Ishikawa (cell line): ENCODE measurements around the gene SLC15A5.

Experiments
- CEBPB ChIP-seq: IDR thresholded peaks from 2 replicates; pipeline ENCODE4 v1.6.1; 2012
- CREB1 ChIP-seq: IDR thresholded peaks from 2 replicates; pipeline ENCODE4 v1.6.1; 2012; ENCODE audit warnings: low read depth
- EP300 ChIP-seq: IDR thresholded peaks from 2 replicates; pipeline ENCODE4 v1.6.1; 2012; ENCODE audit warnings: borderline replicate concordance
- FOXM1 ChIP-seq: IDR thresholded peaks from 2 replicates; pipeline ENCODE4 v1.6.1; 2012; ENCODE audit warnings: low read depth, borderline replicate concordance
- RAD21 ChIP-seq: IDR thresholded peaks from 2 replicates; pipeline ENCODE4 v1.6.1; 2012; ENCODE audit warnings: low read depth
- TAF1 ChIP-seq: IDR thresholded peaks from 2 replicates; pipeline ENCODE4 v1.6.1; 2012; ENCODE audit warnings: low read depth, mild to moderate bottlenecking
- TCF12 ChIP-seq: IDR thresholded peaks from 2 replicates; pipeline ENCODE4 v1.6.1; 2012; ENCODE audit warnings: low read depth
- YY1 ChIP-seq: IDR thresholded peaks from 2 replicates; pipeline ENCODE4 v1.6.1; 2012; ENCODE audit warnings: low read depth
- ZBTB7A ChIP-seq: IDR thresholded peaks from 2 replicates; pipeline ENCODE4 v1.6.1; 2012; ENCODE audit warnings: low read depth
- TF ChIP-seq, protein P1 (sequence below): IDR thresholded peaks from 2 replicates; pipeline ENCODE4 v1.6.1; 2012; ENCODE audit warnings: low read depth, mild to moderate bottlenecking
- TF ChIP-seq, protein P2 (sequence below): IDR thresholded peaks from 2 replicates; pipeline ENCODE4 v1.6.1; 2012

- TF ChIP-seq, protein P1, sequence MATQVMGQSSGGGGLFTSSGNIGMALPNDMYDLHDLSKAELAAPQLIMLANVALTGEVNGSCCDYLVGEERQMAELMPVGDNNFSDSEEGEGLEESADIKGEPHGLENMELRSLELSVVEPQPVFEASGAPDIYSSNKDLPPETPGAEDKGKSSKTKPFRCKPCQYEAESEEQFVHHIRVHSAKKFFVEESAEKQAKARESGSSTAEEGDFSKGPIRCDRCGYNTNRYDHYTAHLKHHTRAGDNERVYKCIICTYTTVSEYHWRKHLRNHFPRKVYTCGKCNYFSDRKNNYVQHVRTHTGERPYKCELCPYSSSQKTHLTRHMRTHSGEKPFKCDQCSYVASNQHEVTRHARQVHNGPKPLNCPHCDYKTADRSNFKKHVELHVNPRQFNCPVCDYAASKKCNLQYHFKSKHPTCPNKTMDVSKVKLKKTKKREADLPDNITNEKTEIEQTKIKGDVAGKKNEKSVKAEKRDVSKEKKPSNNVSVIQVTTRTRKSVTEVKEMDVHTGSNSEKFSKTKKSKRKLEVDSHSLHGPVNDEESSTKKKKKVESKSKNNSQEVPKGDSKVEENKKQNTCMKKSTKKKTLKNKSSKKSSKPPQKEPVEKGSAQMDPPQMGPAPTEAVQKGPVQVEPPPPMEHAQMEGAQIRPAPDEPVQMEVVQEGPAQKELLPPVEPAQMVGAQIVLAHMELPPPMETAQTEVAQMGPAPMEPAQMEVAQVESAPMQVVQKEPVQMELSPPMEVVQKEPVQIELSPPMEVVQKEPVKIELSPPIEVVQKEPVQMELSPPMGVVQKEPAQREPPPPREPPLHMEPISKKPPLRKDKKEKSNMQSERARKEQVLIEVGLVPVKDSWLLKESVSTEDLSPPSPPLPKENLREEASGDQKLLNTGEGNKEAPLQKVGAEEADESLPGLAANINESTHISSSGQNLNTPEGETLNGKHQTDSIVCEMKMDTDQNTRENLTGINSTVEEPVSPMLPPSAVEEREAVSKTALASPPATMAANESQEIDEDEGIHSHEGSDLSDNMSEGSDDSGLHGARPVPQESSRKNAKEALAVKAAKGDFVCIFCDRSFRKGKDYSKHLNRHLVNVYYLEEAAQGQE = no peak
- no peak for TF ChIP-seq YY1
- TF ChIP-seq FOXM1 = no peak
- TF ChIP-seq EP300 = no peak
- no peak for TF ChIP-seq TCF12
- TF ChIP-seq ZBTB7A = no peak
- TF ChIP-seq, protein P2, sequence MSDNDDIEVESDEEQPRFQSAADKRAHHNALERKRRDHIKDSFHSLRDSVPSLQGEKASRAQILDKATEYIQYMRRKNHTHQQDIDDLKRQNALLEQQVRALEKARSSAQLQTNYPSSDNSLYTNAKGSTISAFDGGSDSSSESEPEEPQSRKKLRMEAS = no peak
- no peak for TF ChIP-seq RAD21
- TF ChIP-seq TAF1 = no peak
- TF ChIP-seq CREB1 = no peak
- no peak for TF ChIP-seq CEBPB
These were observed 106.1 kb downstream of the SLC15A5 start for GRCh38 chr12:16171348-16171747.
